OCI-LY3 (cell line): Measurements from ENCODE around the gene ALS2.

Experiments used
- H2AFZ ChIP-seq: fragments of 200-600, 300-600 bp; shearing (Covaris generic); 2 replicates; pipeline ENCODE4 v1.6.0; 2014; ENCODE audit warnings: antibody characterized with exemption, low read depth, low read length
- H3K27ac ChIP-seq: fragments of 200-600, 300-600 bp; sonication (generic); 2 replicates; pipeline ENCODE4 v1.5.1; 2014; ENCODE audit warnings: mild to moderate bottlenecking, low read length, moderate library complexity, mixed read lengths
- H3K27me3 ChIP-seq: fragments of 200-600, 300-600 bp; sonication (generic); 2 replicates; pipeline ENCODE4 v1.6.1; 2014; ENCODE audit warnings: low read depth, low read length, mixed read lengths
- H3K36me3 ChIP-seq: fragments of 200-600, 300-600 bp; sonication (generic); replicated peaks from 2 replicates; pipeline ENCODE3; 2014; ENCODE audit warnings: low read depth, low read length, mixed read lengths
- H3K4me1 ChIP-seq: fragments of 300-600, 200-600 bp; sonication (generic); 2 replicates; pipeline ENCODE4 v1.6.1; 2014; ENCODE audit warnings: low read length, mixed read lengths
- H3K4me2 ChIP-seq: fragments of 200-600, 300-600 bp; sonication (generic); 2 replicates; pipeline ENCODE4 v1.6.1; 2014; ENCODE audit warnings: low read length, mixed read lengths
- H3K4me3 ChIP-seq: fragments of 300-600, 200-600 bp; sonication (generic); 2 replicates; pipeline ENCODE4 v1.5.1; 2014; ENCODE audit warnings: antibody characterized with exemption, mild to moderate bottlenecking, low read length, moderate library complexity
- H3K79me2 ChIP-seq: fragments of 300-600, 200-600 bp; shearing (Covaris generic); 2 replicates; pipeline ENCODE4 v1.6.1; 2014; ENCODE audit warnings: mild to moderate bottlenecking, low read length, mixed read lengths
- H3K9ac ChIP-seq: fragments of 300-600, 200-600 bp; shearing (Covaris generic); 2 replicates; pipeline ENCODE4 v1.6.0; 2014; ENCODE audit warnings: mild to moderate bottlenecking, low read length, moderate library complexity
- H3K9me3 ChIP-seq: fragments of 200-600, 300-600 bp; shearing (Covaris generic); 2 replicates; pipeline ENCODE4 v1.6.1; 2014; ENCODE audit warnings: low read length, mixed read lengths; ENCODE audit not compliant: insufficient read depth
- H4K20me1 ChIP-seq: fragments of 200-600, 300-600 bp; sonication (generic); 2 replicates; pipeline ENCODE4 v1.6.1; 2016; ENCODE audit warnings: low read length, mixed read lengths; ENCODE audit not compliant: insufficient read depth
- EZH2phosphoT487 ChIP-seq: fragments of 200-600 bp; shearing (Covaris generic); IDR thresholded peaks from 2 replicates; pipeline ENCODE4 v1.6.1; 2018; ENCODE audit warnings: antibody characterized with exemption, mixed run types, low read depth
- TF ChIP-seq, protein P1 (sequence below): fragments of 200-600, 300-600 bp; sonication (generic); IDR thresholded peaks from 2 replicates; pipeline ENCODE4 v1.5.1; 2014; ENCODE audit warnings: antibody characterized with exemption, low read length, low read depth

ALS2 gene

DNA sequence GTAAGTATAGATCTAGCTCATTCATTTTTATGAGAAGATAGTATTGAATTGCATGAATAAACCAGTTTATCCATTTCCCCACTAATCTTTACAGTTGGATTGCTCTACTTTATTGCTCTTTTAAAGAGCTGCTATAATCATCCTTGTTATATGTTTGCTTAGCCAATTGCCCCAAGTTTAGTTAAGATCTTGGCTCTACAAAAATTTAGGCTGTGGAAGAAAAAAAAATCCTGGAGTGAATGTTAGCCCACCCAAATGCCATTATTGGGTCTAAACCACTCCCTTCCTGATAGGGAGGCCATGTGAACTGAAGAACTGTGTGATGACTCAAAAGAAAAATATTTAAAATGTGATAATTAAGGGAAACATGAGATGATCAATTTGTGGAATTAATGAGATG, 2.9 kb downstream of the ALS2 start:
- H3K79me2 ChIP-seq = peaks cover 13% of the 10 kb centered on the region
- H2AFZ ChIP-seq = no peak overlapping the region
- H4K20me1 ChIP-seq = no peaks in the 10 kb centered on the region
- H3K4me3 ChIP-seq = no peak overlapping the region
- no peaks in the 10 kb centered on the region for H3K27me3 ChIP-seq
- H3K9me3 ChIP-seq = no peaks in the 10 kb centered on the region
- no peak overlapping the region for H3K9ac ChIP-seq
- no peak overlapping the region for H3K4me2 ChIP-seq
- H3K27ac ChIP-seq = no peak overlapping the region
- H3K4me1 ChIP-seq = peaks cover 9% of the 10 kb centered on the region
- TF ChIP-seq, protein P1, sequence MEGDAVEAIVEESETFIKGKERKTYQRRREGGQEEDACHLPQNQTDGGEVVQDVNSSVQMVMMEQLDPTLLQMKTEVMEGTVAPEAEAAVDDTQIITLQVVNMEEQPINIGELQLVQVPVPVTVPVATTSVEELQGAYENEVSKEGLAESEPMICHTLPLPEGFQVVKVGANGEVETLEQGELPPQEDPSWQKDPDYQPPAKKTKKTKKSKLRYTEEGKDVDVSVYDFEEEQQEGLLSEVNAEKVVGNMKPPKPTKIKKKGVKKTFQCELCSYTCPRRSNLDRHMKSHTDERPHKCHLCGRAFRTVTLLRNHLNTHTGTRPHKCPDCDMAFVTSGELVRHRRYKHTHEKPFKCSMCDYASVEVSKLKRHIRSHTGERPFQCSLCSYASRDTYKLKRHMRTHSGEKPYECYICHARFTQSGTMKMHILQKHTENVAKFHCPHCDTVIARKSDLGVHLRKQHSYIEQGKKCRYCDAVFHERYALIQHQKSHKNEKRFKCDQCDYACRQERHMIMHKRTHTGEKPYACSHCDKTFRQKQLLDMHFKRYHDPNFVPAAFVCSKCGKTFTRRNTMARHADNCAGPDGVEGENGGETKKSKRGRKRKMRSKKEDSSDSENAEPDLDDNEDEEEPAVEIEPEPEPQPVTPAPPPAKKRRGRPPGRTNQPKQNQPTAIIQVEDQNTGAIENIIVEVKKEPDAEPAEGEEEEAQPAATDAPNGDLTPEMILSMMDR = no peak
- no peak for TF ChIP-seq EZH2phosphoT487
- H3K36me3 ChIP-seq = no peaks in the 10 kb centered on the region

DNA sequence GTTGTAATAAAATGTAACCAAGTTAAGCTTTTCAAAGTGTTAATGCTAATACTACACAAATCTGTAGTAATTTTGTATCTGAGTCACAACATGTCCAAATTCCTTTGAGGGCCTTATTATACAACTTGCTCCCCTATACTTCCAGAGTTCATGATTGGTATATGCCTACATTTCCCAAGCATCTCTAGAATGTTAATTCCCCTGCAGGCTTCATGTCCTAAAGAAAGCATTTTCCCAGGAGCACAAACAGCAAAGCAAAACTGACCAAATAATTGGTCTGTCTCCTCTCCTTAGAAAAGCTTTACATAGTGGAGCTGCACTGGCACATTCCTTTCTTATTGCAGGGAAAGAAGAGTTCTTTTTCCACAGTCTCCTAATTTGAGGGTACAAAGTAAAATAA, 3.7 kb downstream of the ALS2 start:
- Histone ChIP-seq H3K9ac (no peak overlapping the region), H3K9me3 (no peaks in the 10 kb centered on the region), H3K79me2 (peaks cover 13% of the 10 kb centered on the region), H3K4me2 (no peak overlapping the region), H3K27ac (no peak overlapping the region), H4K20me1 (no peaks in the 10 kb centered on the region), H2AFZ (no peak overlapping the region), H3K4me1 (peaks cover 9% of the 10 kb centered on the region), H3K27me3 (no peaks in the 10 kb centered on the region), H3K4me3 (no peak overlapping the region), H3K36me3 (no peaks in the 10 kb centered on the region)
- TF ChIP-seq, protein P1 = no peak
- no peak for TF ChIP-seq EZH2phosphoT487

DNA sequence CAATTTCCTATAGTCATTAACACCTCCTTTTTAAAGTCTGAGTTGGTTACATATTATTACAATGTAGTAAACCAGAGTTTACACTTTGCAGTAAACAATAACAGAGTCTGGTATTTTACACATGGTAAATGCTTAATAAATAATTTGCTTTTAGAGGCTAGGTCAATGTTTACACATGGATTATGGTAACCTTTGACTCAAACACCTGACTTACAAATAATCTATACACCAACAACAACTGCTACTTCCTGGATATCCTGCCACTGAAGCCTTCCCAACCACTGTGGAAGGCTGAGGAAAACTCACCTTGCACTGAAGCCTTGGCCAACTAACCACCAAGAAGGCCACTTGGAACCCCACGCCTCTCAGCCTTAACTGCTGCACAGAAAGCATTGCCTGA, 5.4 kb downstream of the ALS2 start:
- Histone ChIP-seq H3K4me2 (no peak overlapping the region), H3K9ac (no peak overlapping the region), H3K36me3 (no peaks in the 10 kb centered on the region), H3K27me3 (no peaks in the 10 kb centered on the region), H3K4me1 (peaks cover 9% of the 10 kb centered on the region), H3K79me2 (peaks cover 10% of the 10 kb centered on the region), H3K4me3 (no peak overlapping the region), H2AFZ (no peak overlapping the region), H3K9me3 (no peaks in the 10 kb centered on the region), H3K27ac (no peak overlapping the region), H4K20me1 (no peaks in the 10 kb centered on the region)
- TF ChIP-seq, protein P1 = no peak
- no peak for TF ChIP-seq EZH2phosphoT487

DNA sequence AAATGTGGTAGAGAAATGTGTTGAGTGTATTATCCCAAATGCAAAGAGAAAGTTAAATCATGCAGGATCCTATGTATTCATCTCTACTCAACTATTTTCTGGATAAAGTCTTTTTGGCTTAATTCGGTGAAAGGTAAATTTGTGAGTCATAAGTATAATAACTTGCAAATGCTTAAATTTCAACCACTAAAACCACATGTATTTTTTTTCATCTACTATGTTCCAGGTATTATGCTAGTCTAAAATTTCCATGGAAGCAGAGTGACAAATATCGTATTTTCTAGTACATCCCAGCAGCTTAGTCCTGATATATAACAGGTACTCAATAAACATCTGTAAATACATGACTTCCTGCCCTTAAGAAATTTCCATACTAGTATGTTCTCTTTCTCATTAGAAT, 6.2 kb downstream of the ALS2 start:
- no peak for TF ChIP-seq EZH2phosphoT487
- TF ChIP-seq, protein P1 = no peak

More for the DNA sequence above, 6.2 kb downstream of the ALS2 start:
- Histone ChIP-seq H3K4me2 (no peak overlapping the region), H3K4me3 (no peak overlapping the region), H3K79me2 (peaks cover 2% of the 10 kb centered on the region; the same call in 1 of the 2 replicates), H3K9ac (no peak overlapping the region), H3K36me3 (no peaks in the 10 kb centered on the region), H3K4me1 (peaks cover 2% of the 10 kb centered on the region), H2AFZ (no peak overlapping the region), H3K27ac (no peak overlapping the region), H3K27me3 (no peaks in the 10 kb centered on the region), H3K9me3 (no peaks in the 10 kb centered on the region), H4K20me1 (no peaks in the 10 kb centered on the region)
